Fibroblast of lung (primary cell): ENCODE results near the gene PUS7L.

Source experiments
- EZH2 ChIP-seq: IDR thresholded peaks from 2 replicates; pipeline ENCODE4 v1.5.1; 2012; ENCODE audit warnings: low read length, control low read depth, mild to moderate bottlenecking; ENCODE audit errors: missing control alignments
- TF ChIP-seq, protein P1 (sequence below), 2 donors: IDR thresholded peaks in 1 of 2; conservative IDR thresholded peaks in 1 of 2; 1 replicate in 1 of 2; 2 replicates in 1 of 2; pipeline ENCODE4 v1.5.1; 2011 to 2012; ENCODE audit warnings: low read length in 2 of 2, control low read depth in 1 of 2, inconsistent platforms in 1 of 2, low read depth in 1 of 2, mild to moderate bottlenecking in 1 of 2

DNA sequence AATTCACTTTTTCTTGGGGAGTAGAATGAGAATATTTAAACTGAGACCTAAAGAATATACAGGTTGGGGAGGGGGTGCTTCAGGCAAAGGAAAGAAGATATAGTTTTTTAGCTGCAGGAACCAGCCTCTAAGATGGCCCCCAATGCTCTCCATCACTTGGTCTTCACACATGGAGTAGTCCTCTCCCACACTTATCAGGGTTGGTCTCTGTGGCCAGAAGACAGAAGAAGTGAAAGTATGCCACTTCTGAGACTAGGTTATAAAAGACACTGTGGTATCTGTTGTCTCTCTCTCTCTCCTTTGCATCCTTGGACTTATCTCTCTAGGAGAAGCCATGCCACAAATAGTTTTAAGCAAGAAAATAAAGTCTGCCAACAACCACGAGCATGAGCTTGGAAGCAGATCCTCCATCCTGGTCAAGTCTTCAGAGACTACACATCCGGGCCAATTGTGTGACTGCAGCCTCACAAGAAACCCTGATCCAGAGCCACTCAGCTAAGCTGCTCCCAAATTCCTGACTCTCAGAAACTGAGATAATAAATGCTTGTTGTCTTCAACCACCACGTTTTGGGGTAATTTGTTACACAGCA is 18.0 kb downstream of the PUS7L start:
- TF ChIP-seq, protein P1, sequence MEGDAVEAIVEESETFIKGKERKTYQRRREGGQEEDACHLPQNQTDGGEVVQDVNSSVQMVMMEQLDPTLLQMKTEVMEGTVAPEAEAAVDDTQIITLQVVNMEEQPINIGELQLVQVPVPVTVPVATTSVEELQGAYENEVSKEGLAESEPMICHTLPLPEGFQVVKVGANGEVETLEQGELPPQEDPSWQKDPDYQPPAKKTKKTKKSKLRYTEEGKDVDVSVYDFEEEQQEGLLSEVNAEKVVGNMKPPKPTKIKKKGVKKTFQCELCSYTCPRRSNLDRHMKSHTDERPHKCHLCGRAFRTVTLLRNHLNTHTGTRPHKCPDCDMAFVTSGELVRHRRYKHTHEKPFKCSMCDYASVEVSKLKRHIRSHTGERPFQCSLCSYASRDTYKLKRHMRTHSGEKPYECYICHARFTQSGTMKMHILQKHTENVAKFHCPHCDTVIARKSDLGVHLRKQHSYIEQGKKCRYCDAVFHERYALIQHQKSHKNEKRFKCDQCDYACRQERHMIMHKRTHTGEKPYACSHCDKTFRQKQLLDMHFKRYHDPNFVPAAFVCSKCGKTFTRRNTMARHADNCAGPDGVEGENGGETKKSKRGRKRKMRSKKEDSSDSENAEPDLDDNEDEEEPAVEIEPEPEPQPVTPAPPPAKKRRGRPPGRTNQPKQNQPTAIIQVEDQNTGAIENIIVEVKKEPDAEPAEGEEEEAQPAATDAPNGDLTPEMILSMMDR (conservative IDR thresholded peaks at IDR 0.05 in 1 of 2, IDR thresholded peaks at IDR 0.05 in 1 of 2; ENCODE audit: low read depth in 1 of 2, low read length in 2 of 2): no peak
- TF ChIP-seq EZH2: no peak
